Activated CD4-positive, alpha-beta memory T cell treated with anti-CD3 and anti-CD28 coated beads, Interleukin-2, amount 10 ng/mL, durations not matched to agents 7 days and 5 days (primary cell): ENCODE measurements around the gene PANK1. TPM values are rescaled to one million over a fixed set of nuclear protein-coding genes. Genes with fewer than 3 reads are reported as not detected.

Experiments used
- CTCF ChIA-PET: fragments of 350-600 bp; sonication (Branson Sonifier 250); formaldehyde crosslinking; loops from one replicate; lab custom pipeline; 2021; ENCODE audit warnings: antibody characterized with exemption, inconsistent platforms; lab: Charles Lee
- POLR2A ChIA-PET: fragments of 350-600 bp; sonication (Branson Sonifier 250); formaldehyde crosslinking; loops from one replicate; lab custom pipeline; 2021; ENCODE audit warnings: antibody characterized with exemption; lab: Charles Lee
- DNase-seq: peaks from one replicate; pipeline ENCODE4 v3.0.0-alpha.2; 2020
- H3K27ac Mint-ChIP-seq: one replicate; pipeline ENCODE4 v1.8.0; 2021; ENCODE audit warnings: mild to moderate bottlenecking, mixed read lengths
- H3K27me3 Mint-ChIP-seq: one replicate; pipeline ENCODE4 v1.8.0; 2021; ENCODE audit warnings: mixed read lengths
- H3K36me3 Mint-ChIP-seq: one replicate; pipeline ENCODE4 v1.8.0; 2021; ENCODE audit warnings: low read depth, mixed read lengths
- H3K4me1 Mint-ChIP-seq: one replicate; pipeline ENCODE4 v1.8.0; 2021; ENCODE audit warnings: mixed read lengths
- H3K4me3 Mint-ChIP-seq: one replicate; pipeline ENCODE4 v1.8.0; 2021; ENCODE audit warnings: mild to moderate bottlenecking, mixed read lengths
- H3K9me3 Mint-ChIP-seq: one replicate; pipeline ENCODE4 v1.8.0; 2021; ENCODE audit warnings: mixed read lengths
- total RNA-seq, 2 experiments: library from RNA; stranded (reverse); gene quantifications; one replicate each; pipeline ENCODE4 v1.2.3, GENCODE V29; 2021

PANK1 gene
- total RNA-seq, 2 experiments from 2014 or later = 4.7 to 6.1 TPM

DNA sequence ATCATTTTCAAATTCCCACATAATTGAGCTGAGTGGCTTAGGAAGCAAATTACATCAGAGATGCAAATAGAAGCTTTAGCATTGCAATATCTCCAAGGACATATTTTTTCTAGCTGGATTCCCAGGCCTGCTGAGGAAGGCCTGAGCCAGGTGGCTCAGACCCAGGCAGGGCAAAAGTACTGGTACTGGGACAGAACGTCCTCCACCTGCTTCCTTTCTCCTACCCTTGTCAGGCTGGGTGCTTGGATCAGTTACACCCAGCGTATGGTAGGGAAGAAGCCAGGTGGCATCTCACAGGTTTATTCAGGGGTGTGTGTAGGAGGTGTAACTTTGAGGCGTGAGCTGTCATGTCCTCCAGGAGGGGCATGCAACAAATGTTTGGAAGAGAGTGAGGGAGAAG is 3.0 kb upstream of the PANK1 start:
- no peak overlapping the region for H3K27ac Mint-ChIP-seq
- no peak overlapping the region for H3K4me3 Mint-ChIP-seq
- H3K27me3 Mint-ChIP-seq = peaks cover 9% of the 10 kb centered on the region
- DNase-seq = no peak
- ChIA-PET POLR2A (no interaction called here), CTCF (no interaction called here)
- H3K9me3 Mint-ChIP-seq = no peaks in the 10 kb centered on the region
- H3K36me3 Mint-ChIP-seq = no peaks in the 10 kb centered on the region
- H3K4me1 Mint-ChIP-seq = peaks cover 8% of the 10 kb centered on the region

DNA sequence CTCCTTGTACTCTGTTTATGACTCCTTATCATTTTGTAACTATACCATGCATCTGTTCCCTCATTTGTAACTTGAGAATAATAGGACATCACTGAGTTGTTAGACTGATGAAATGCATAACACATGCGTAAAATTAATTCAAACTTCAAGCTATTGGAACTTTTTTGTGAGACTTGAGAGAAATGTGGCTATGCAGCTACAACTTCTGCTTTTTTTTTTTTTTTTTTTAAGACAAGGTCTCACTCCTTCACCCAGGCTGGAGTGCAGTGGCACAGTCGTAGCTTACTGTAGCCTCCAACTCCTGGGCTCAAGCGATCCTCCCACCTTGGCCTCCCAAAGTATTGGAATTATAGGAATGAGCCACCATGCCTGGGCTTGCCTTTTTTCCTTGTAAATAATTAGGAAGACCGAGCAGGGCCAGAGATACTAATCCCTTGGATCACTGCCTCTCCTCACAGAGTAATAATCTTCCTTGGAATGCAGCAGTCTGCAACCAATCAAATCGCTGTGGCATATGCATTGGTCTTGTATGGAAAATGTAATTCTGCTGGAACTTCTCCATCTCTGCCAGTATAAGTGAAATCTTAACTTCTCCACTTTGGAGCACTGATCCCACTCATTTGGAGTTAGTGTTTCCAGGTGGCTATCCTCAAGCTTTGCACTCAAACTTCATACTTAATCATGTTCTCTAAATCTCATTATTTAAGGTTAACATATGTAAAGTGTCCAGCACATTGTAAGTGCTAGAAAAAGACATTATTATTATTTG is 2.0 kb upstream of the PANK1 start:
- peaks cover 9% of the 10 kb centered on the region for H3K27me3 Mint-ChIP-seq
- no peak overlapping the region for H3K27ac Mint-ChIP-seq
- POLR2A ChIA-PET = interaction anchor here (2.1 kb wide), 1 partner anchor 55 kb away, joined by 8 read pairs; the partner anchor contains the start of gene KIF20B
- CTCF ChIA-PET = interaction anchor here (1.3 kb wide), 1 partner anchor 12 kb away, joined by 4 read pairs; no protein-coding TSS in a partner anchor
- H3K4me1 Mint-ChIP-seq = peaks cover 10% of the 10 kb centered on the region
- no peak overlapping the region for H3K4me3 Mint-ChIP-seq
- no peaks in the 10 kb centered on the region for H3K9me3 Mint-ChIP-seq
- no peaks in the 10 kb centered on the region for H3K36me3 Mint-ChIP-seq
- no peak for DNase-seq

DNA sequence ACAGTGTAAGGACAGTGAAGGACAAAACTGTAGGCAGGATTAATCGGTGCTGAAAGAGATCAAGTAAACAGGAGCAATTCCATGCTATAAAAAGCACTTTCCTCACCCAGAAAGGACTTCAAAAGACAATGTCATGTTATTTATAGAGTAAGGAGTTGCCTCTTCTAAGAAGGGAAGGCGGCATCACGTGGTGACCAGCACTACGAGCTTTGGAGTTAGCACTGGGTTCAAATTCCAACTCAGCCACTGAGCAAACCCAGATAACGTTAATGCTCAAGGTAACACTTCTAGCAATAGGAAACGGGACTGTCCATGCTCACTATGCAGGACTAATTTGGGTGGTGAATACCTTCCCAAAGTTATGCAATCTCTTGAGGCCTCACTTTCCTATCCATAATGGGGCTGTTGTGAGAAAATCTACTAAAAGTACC is 715 bp upstream of the PANK1 start:
- POLR2A ChIA-PET = interaction anchor here (2.1 kb wide), 1 partner anchor 56 kb away, joined by 8 read pairs; the partner anchor contains the start of gene KIF20B
- no peak overlapping the region for H3K4me3 Mint-ChIP-seq
- DNase-seq = no peak
- no peaks in the 10 kb centered on the region for H3K9me3 Mint-ChIP-seq
- H3K36me3 Mint-ChIP-seq = no peaks in the 10 kb centered on the region
- H3K27ac Mint-ChIP-seq = peak overlapping the region; percentile 76
- peaks cover 10% of the 10 kb centered on the region for H3K4me1 Mint-ChIP-seq
- CTCF ChIA-PET = no interaction called here
- peaks cover 9% of the 10 kb centered on the region for H3K27me3 Mint-ChIP-seq

DNA sequence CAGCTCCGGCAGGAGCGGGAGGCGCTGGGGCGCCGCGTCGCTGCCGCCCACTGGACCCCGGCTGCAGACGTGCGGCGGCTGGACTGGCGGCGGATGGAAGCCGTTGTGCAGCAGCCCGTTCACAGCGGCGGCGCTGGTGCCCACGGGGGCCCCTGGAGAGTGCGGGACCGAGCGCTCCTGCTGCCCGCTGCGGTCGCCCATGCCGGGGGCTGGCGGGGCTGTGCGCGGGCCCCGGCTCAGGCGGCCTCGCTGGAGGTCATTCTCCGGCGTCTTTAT is 413 bp downstream of the PANK1 start:
- peaks cover 9% of the 10 kb centered on the region for H3K27me3 Mint-ChIP-seq
- ChIA-PET POLR2A (interaction anchor here (1.3 to 2.5 kb wide), 4 partner anchors 57 to 230 kb away, joined by 3 to 43 read pairs (median 12); partner anchors contain the start of genes IFIT5 and KIF20B), CTCF (no interaction called here)
- H3K4me3 Mint-ChIP-seq = no peak overlapping the region
- no peaks in the 10 kb centered on the region for H3K9me3 Mint-ChIP-seq
- no peak overlapping the region for H3K27ac Mint-ChIP-seq
- H3K4me1 Mint-ChIP-seq = peaks cover 10% of the 10 kb centered on the region
- DNase-seq = no peak
- no peaks in the 10 kb centered on the region for H3K36me3 Mint-ChIP-seq

DNA sequence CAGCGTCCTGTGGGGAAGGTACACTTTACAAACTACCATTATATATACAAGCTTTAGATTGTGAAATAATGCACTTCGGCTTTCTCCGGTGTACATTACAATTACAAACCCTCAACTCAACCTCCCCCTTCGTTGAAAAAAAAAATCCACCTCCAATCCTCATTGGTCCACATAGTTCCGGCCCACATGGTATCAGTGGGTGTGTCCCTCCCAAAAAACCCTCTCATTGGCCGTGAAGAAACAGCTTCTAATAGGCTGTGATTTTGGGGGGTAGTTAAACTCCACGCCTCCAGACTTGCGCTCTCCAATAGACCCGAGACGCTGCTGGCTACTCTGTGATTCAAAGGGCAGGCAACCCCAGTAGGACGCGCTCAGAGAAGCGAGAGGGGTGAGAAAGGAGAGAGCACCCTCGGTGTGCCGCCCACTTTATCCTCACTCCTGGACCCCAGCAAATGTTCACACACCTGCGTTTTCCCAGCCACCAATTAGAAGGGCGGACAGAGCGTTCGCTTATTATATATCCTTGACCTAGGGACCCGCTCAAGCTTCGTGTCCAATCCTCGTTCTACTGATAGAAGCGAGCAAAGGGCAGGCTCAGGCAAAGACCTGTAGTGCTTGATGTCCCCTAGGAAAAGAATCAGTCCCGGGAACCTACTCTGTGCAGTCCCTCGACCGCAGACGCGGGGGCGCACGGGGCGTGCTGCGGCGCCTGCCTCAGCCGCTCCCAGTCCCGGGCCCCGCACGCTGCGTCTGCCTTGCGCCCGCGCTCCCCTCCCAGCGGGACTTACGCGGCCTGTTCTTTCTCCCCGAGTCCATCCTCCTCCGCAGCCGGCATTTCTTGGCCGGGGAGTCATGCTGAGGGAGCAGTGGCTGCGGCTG is 991 bp downstream of the PANK1 start:
- peaks cover 7% of the 10 kb centered on the region for H3K27me3 Mint-ChIP-seq
- ChIA-PET POLR2A (interaction anchor here (0.9 to 2.5 kb wide), 16 partner anchors 10 to 312 kb away, joined by 3 to 43 read pairs (median 4); partner anchors contain the start of genes IFIT1, IFIT5 and KIF20B), CTCF (interaction anchor here (0.9 to 1.6 kb wide), 4 partner anchors 55 to 1228 kb away, joined by 3 to 7 read pairs (median 3); partner anchors contain the start of genes IFIT5, KIF20B and RPP30)
- H3K4me3 Mint-ChIP-seq = no peak overlapping the region
- DNase-seq = peak; percentile 81
- no peaks in the 10 kb centered on the region for H3K9me3 Mint-ChIP-seq
- peaks cover 10% of the 10 kb centered on the region for H3K4me1 Mint-ChIP-seq
- H3K27ac Mint-ChIP-seq = no peak overlapping the region
- H3K36me3 Mint-ChIP-seq = no peaks in the 10 kb centered on the region

- H3K36me3 Mint-ChIP-seq = peaks cover 4% of the 10 kb centered on the region
- no peak for DNase-seq
- ChIA-PET CTCF (interaction anchor here (0.9 to 1.6 kb wide), 4 partner anchors 56 to 1228 kb away, joined by 3 to 7 read pairs (median 3); partner anchors contain the start of genes IFIT5, KIF20B and RPP30), POLR2A (interaction anchor here (0.9 to 2.5 kb wide), 16 partner anchors 10 to 311 kb away, joined by 3 to 43 read pairs (median 4); partner anchors contain the start of genes IFIT1, IFIT5 and KIF20B)
- no peak overlapping the region for H3K4me3 Mint-ChIP-seq
- peaks cover 10% of the 10 kb centered on the region for H3K4me1 Mint-ChIP-seq
- peaks cover 7% of the 10 kb centered on the region for H3K27me3 Mint-ChIP-seq
- H3K9me3 Mint-ChIP-seq = no peaks in the 10 kb centered on the region
- H3K27ac Mint-ChIP-seq = no peak overlapping the region
Measured at GRCh38 chr10:89643431-89643811, 1.6 kb downstream of the PANK1 start.

DNA sequence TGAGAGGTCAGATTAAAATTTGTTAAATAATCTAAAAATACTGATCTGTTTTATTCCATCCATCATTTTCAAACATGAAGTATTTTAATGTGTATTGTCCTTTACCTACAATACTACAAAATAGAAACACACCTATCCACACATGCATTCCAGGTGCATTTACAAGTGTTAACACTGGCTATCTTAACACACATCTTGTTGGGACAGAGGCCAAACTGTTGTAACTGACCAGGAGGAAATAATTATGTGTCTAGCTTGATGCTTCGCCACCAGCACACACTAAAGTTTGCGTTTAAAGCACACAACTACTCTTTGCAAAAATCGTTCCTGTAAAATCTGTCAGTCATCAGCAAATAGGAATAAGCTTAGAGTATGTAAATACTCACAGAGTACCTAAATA is 2.8 kb downstream of the PANK1 start:
- POLR2A ChIA-PET = no interaction called here
- H3K27ac Mint-ChIP-seq = no peak overlapping the region
- no peak overlapping the region for H3K4me3 Mint-ChIP-seq
- peaks cover 10% of the 10 kb centered on the region for H3K4me1 Mint-ChIP-seq
- DNase-seq = no peak
- peaks cover 7% of the 10 kb centered on the region for H3K27me3 Mint-ChIP-seq
- peaks cover 4% of the 10 kb centered on the region for H3K36me3 Mint-ChIP-seq
- CTCF ChIA-PET = interaction anchor here (0.5 kb wide), 1 partner anchor 91 kb away, joined by 3 read pairs; no protein-coding TSS in a partner anchor
- no peaks in the 10 kb centered on the region for H3K9me3 Mint-ChIP-seq

DNA sequence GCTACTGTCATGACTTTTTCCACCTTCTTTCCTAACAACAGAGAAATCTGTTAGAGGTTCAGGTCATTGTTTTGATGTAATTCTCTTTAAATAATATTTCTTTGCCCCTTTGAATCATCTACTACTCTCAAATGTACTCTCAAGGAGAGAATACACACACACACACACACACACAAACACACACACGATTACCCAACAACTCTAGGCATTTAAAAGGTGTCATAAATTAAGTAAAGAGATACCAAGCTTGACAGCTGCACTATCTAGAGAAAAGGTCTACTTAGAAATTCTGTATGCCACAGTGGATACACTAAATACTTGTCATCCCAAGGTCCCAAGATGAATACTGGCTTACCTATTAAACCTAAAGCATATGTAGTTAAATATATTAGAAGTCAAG is 4.8 kb downstream of the PANK1 start:
- no peak overlapping the region for H3K4me3 Mint-ChIP-seq
- peaks cover 4% of the 10 kb centered on the region for H3K4me1 Mint-ChIP-seq
- no peak for DNase-seq
- H3K36me3 Mint-ChIP-seq = peaks cover 4% of the 10 kb centered on the region
- CTCF ChIA-PET = interaction anchor here (0.5 kb wide), 1 partner anchor 830 kb away, joined by 4 read pairs; no protein-coding TSS in a partner anchor
- peaks cover 2% of the 10 kb centered on the region for H3K27me3 Mint-ChIP-seq
- no peaks in the 10 kb centered on the region for H3K9me3 Mint-ChIP-seq
- POLR2A ChIA-PET = interaction anchor here (1.1 kb wide), 1 partner anchor 61 kb away, joined by 3 read pairs; the partner anchor contains the start of gene KIF20B
- H3K27ac Mint-ChIP-seq = no peak overlapping the region

- no peak for DNase-seq
- Mint-ChIP-seq H3K27me3 (no peaks in the 10 kb centered on the region), H3K9me3 (no peaks in the 10 kb centered on the region), H3K36me3 (peaks cover 9% of the 10 kb centered on the region), H3K4me1 (peaks cover 2% of the 10 kb centered on the region), H3K27ac (no peak overlapping the region), H3K4me3 (no peak overlapping the region)
- ChIA-PET CTCF (no interaction called here), POLR2A (no interaction called here)
Measured at GRCh38 chr10:89639326-89639725, 5.7 kb downstream of the PANK1 start.

- Mint-ChIP-seq H3K27ac (no peak overlapping the region), H3K36me3 (peaks cover 13% of the 10 kb centered on the region), H3K9me3 (no peaks in the 10 kb centered on the region), H3K4me3 (no peak overlapping the region), H3K4me1 (no peaks in the 10 kb centered on the region), H3K27me3 (no peaks in the 10 kb centered on the region)
- ChIA-PET CTCF (no interaction called here), POLR2A (no interaction called here)
- DNase-seq = no peak
Measured at GRCh38 chr10:89637113-89637512, 7.9 kb downstream of the PANK1 start.

DNA sequence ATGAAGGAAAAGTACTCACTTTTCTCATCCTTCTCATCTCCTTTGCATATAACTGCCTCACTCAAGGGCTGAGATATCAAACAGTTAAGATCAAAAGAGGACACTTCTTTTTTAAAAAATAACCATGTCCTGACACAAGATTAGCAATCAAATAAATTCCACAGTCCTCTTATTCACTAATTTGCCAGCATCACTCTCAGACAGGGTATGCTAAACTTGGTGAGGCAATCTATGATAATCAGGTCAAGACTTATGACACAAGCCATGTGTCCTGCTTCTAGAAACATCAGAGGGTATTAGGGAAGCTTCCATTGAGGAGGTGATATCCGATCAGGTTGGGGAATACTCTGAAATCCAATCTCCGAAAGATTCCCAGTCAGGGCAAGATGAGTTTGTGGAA is 10.4 kb downstream of the PANK1 start:
- Mint-ChIP-seq H3K36me3 (peaks cover 13% of the 10 kb centered on the region), H3K27me3 (no peaks in the 10 kb centered on the region), H3K4me3 (no peak overlapping the region), H3K9me3 (no peaks in the 10 kb centered on the region), H3K4me1 (no peaks in the 10 kb centered on the region), H3K27ac (no peak overlapping the region)
- POLR2A ChIA-PET = no interaction called here
- no peak for DNase-seq
- CTCF ChIA-PET = no interaction called here

GRCh38 chr10:89633484-89633883 is 11.6 kb downstream of the PANK1 start:
- ChIA-PET CTCF (interaction anchor here (1.1 kb wide), 1 partner anchor 54 kb away, joined by 3 read pairs; no protein-coding TSS in a partner anchor), POLR2A (interaction anchor here (1.2 kb wide), 1 partner anchor 10 kb away, joined by 4 read pairs; no protein-coding TSS in a partner anchor)
- Mint-ChIP-seq H3K9me3 (no peaks in the 10 kb centered on the region), H3K36me3 (peaks cover 10% of the 10 kb centered on the region), H3K4me3 (no peak overlapping the region), H3K27me3 (no peaks in the 10 kb centered on the region), H3K27ac (no peak overlapping the region), H3K4me1 (no peaks in the 10 kb centered on the region)
- DNase-seq = no peak
